HG02943 (cell line): ENCODE measurements around the gene CISH.
A peak's percentile ranks its signal among the peaks of the same experiment; 100 is the strongest.

Experiments
- ATAC-seq: cut with Tn5 transposase; IDR thresholded peaks from one replicate; pipeline ENCODE4 v1.9.1; 2021; ENCODE audit warnings: mild to moderate bottlenecking, low read depth, moderate library complexity; ENCODE audit not compliant: unreplicated experiment

The CISH gene

DNA sequence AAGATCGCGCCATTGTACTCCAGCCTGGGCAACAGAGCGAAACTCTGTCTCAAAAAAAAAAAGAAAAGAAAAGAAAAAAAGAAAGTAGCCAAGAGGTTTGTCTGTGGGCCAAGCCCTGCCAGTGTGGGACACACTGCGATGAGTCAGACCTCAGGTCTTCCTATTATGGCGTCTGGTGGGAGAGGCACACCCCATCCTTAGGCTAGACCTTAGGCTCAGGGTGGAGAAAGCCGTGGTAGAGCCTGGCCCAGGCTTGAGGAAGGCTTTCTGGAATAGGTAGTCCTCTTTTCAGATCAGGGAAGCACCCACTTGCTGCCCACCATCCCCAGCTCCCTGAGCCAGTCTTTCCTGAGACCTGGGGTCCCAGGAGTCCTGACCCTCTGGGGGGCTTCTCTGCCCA is 36.2 kb downstream of the CISH start:
- no peak for ATAC-seq

DNA sequence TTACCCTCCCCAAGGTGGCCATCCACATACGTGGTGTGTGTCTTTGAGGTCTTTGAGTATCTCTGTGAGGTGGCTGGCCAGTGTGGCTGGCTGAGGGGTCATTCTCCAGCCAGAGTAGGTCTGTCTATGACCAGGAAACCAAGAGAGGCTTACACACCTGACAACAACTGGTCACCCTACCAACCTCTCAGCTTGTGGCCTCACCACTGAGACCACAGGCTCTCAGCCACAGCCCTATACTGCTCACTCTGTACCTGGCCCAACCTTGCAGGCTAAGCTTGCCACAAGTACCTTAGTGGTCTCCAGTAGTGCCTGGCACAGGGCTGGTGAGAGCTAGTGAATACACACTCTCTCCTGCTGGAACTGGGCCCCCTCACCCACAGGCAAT is 37.1 kb downstream of the CISH start:
- ATAC-seq, result no peak

- ATAC-seq, result no peak
Observed at GRCh38 chr3:50573566-50574443, 37.8 kb downstream of the CISH start.

GRCh38 chr3:50572801-50573371 is 38.7 kb downstream of the CISH start:
- ATAC-seq, result no peak

GRCh38 chr3:50572158-50572557 is 39.4 kb downstream of the CISH start:
- ATAC-seq, result no peak

DNA sequence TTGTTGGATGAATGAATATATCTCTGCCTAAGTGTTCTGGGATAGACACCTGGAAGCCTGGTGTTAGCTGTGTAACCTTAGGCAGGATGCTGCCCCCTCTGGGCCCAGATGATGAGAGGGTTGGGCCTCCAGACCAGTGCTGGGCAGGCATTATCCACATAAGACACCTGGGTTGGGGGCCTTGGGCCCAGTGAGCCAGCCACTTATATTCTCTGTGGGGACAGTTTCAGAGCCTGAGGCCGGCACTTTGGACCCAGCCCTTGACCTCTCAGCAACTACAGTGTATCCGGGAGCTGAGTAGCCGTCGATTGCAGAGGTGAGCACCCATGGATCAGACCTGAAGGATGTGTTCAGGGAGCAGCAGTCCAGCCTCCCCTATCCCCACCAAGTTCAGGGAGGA is 40.1 kb downstream of the CISH start:
- ATAC-seq, result no peak

- ATAC-seq, result no peak
Observed at GRCh38 chr3:50570508-50571279, 40.9 kb downstream of the CISH start.

- peak; percentile 69 for ATAC-seq
Observed at GRCh38 chr3:50568947-50569749, 42.4 kb downstream of the CISH start, which contains the start of gene HEMK1. Gene HEMK1 (plus strand): TSS chr3:50569522. CDS start chr3:50571105, 1,583 bp downstream.

DNA sequence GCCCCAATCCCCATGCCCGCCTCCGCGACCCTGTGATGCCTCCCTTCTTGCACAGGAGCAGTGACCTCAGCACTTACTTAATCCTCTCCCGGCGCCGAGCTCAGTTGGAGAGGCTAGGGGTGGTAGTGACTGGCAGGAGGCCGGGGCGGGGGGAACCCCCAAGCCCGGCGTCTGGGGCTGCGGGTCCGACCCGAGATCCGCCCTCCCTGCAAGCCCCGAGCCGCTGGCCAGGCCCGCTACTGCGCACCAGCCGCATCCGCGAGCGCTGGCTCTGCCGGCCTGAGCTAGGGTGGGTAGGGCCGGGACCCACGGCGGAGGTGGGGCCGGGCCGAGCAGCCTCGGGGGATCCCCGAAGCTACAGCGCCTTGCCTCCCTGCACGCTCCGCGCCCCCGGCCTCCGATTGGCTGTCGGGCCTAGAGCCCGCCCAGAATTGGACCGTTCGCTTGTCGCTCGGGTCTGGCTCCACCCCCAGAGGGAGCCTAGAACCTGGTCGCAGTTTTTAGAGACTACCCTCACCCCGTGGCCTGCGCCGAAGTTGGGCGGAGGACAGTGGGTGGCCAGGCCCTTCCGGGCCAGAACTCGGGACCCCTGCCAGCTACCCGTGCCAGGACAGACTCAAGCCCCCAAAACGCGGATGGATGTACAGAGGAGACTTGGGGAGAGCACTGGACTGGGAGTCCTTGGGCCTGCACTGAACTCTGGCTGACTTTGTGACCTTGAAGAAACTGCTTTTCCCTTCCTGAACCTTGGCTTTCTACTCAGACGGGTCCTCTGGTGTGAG is 44.0 kb downstream of the CISH start, which contains the start of gene C3orf18:
Gene C3orf18, minus strand, starts transcription at position 362 of the 782 bp plus-strand sequence. CDS start 2,048 bp downstream, outside the sequence.
- ATAC-seq, result peak; percentile 63

GRCh38 chr3:50567011-50567385 is 44.6 kb downstream of the CISH start:
- ATAC-seq, result no peak

GRCh38 chr3:50564321-50564720 is 47.3 kb downstream of the CISH start:
- no peak for ATAC-seq

DNA sequence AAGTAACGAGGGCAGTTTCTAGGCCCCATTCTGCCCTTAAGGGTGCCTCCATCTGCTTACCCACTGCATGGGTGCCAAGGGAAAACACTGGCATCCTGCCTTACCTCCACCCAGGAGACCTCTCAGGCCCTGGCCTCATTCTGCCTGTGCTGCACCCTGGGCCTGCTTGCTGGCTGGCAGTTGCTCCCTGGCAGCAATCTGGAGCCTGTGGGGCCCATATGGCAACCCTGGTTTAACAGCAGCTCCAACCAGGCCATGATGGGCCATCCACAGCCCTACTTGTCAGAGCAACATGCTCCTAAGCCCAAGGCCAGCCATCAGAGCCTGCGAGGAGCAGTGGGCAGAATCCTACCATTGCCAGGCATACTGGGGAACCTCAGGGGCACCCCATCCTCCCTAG is 47.7 kb downstream of the CISH start:
- ATAC-seq, result no peak

GRCh38 chr3:50562861-50563260 is 48.7 kb downstream of the CISH start:
- no peak for ATAC-seq

GRCh38 chr3:50559702-50560101 is 51.9 kb downstream of the CISH start:
- no peak for ATAC-seq

DNA sequence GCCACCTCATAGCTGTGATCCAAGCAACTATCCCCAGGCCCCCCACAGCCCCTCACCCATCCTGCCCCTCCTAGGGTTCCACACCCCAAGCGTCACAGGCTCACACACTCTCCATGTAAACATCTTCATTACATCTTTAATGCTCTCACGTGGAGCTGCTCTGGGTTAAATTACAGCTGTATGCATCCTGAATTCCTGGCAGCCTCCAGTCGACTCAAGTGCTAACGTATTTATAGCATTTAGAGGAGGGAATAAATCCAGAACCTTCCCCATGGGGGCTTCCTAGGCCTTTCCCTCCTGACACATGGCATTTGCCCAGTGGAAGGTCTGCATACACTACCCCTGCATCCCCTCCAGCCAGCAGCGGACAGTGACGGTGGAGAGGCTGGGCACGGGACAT is 53.7 kb downstream of the CISH start:
- no peak for ATAC-seq

DNA sequence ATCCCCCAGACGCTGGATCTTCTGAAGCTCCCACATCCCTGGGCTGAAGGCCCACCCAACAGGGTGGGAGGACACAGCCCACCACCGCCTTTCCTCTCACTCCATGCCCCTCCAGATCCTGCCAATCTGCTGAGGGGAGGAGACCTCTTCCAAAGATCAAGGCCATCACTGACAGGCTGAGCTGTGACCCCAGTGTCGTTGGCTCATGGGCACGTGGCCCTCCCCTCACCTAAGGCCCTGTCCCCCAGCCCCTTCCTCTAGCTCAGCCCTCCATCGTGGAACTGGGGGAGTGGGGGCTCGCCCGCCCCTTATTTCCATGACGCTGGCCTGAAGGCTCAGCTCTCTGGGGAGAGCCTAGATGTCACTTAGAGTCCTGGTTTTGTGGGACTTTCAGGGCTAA is 54.5 kb downstream of the CISH start:
- no peak for ATAC-seq
